ENCODE data around the gene G3BP1.
"Not testable (repeated sequence)": the region's sequence is repeated elsewhere in the genome, so short reads cannot be mapped to it uniquely, and the experiment has no call there.

Gene G3BP1

GRCh38 chr5:151815051-151815450, 43.3 kb downstream of the G3BP1 start:
- TF ChIP-seq CTCF (IDR thresholded peaks at IDR 0.05; ENCODE audit: extremely low read depth, insufficient read depth, missing control alignments): no peak
- no peak for DNase-seq (ENCODE audit: low spot score)
- in situ Hi-C loops (cut with MboI; ENCODE audit: low pct_unique_long_range_greater_than_20kb, low sequenced_read_pairs, unreplicated experiment): no loop called here

GRCh38 chr5:151819830-151820229, 48.1 kb downstream of the G3BP1 start:
- TF ChIP-seq CTCF (IDR thresholded peaks at IDR 0.05; ENCODE audit: extremely low read depth, insufficient read depth, missing control alignments): no peak
- in situ Hi-C loops (cut with MboI; ENCODE audit: low pct_unique_long_range_greater_than_20kb, low sequenced_read_pairs, unreplicated experiment): no loop called here
- no peak for DNase-seq (ENCODE audit: low spot score)

- in situ Hi-C loops (cut with MboI; ENCODE audit: low pct_unique_long_range_greater_than_20kb, low sequenced_read_pairs, unreplicated experiment): no loop called here
- DNase-seq (ENCODE audit: low spot score): no peak
- TF ChIP-seq CTCF (IDR thresholded peaks at IDR 0.05; ENCODE audit: extremely low read depth, insufficient read depth, missing control alignments): no peak
These were observed 48.5 kb downstream of the G3BP1 start for GRCh38 chr5:151820271-151820670.

GRCh38 chr5:151820903-151821302, 49.1 kb downstream of the G3BP1 start:
- in situ Hi-C loops (cut with MboI; ENCODE audit: low pct_unique_long_range_greater_than_20kb, low sequenced_read_pairs, unreplicated experiment): no loop called here
- no peak for DNase-seq (ENCODE audit: low spot score)

GRCh38 chr5:151822141-151822540, 50.4 kb downstream of the G3BP1 start:
- in situ Hi-C loops (cut with MboI; ENCODE audit: low pct_unique_long_range_greater_than_20kb, low sequenced_read_pairs, unreplicated experiment): no loop called here
- no peak for DNase-seq (ENCODE audit: low spot score)
- no peak for TF ChIP-seq CTCF (IDR thresholded peaks at IDR 0.05; ENCODE audit: extremely low read depth, insufficient read depth, missing control alignments)

More at GRCh38 chr5:151820903-151821302, 49.1 kb downstream of the G3BP1 start:
- TF ChIP-seq CTCF (IDR thresholded peaks at IDR 0.05; ENCODE audit: extremely low read depth, insufficient read depth, missing control alignments): no peak

- in situ Hi-C loops (cut with MboI; ENCODE audit: low pct_unique_long_range_greater_than_20kb, low sequenced_read_pairs, unreplicated experiment): loop anchor here (25.0 kb wide), 1 partner anchor 687 kb away; no protein-coding TSS in a partner anchor
- peak; percentile 36 for DNase-seq (ENCODE audit: low spot score)
- peak; percentile 85 for TF ChIP-seq CTCF (IDR thresholded peaks at IDR 0.05; ENCODE audit: extremely low read depth, insufficient read depth, missing control alignments)
These were observed 53.7 kb downstream of the G3BP1 start for GRCh38 chr5:151825445-151825844.

- no peak for TF ChIP-seq CTCF (IDR thresholded peaks at IDR 0.05; ENCODE audit: extremely low read depth, insufficient read depth, missing control alignments)
- in situ Hi-C loops (cut with MboI; ENCODE audit: low pct_unique_long_range_greater_than_20kb, low sequenced_read_pairs, unreplicated experiment): loop anchor here (25.0 kb wide), 1 partner anchor 683 kb away; no protein-coding TSS in a partner anchor
- DNase-seq (ENCODE audit: low spot score): no peak
These were observed 57.6 kb downstream of the G3BP1 start for GRCh38 chr5:151829370-151829769.

GRCh38 chr5:151832843-151833242, 61.1 kb downstream of the G3BP1 start:
- in situ Hi-C loops (cut with MboI; ENCODE audit: low pct_unique_long_range_greater_than_20kb, low sequenced_read_pairs, unreplicated experiment): loop anchor here (10.0 to 25.0 kb wide), 2 partner anchors 302 to 679 kb away; no protein-coding TSS in a partner anchor
- not testable (repeated sequence) for DNase-seq (ENCODE audit: low spot score)

Measured in GM13977 (cell line).